Measurements from ENCODE around the gene CASKIN2. TPM values are rescaled to one million over a fixed set of nuclear protein-coding genes. Genes with fewer than 3 reads are reported as not detected.

The CASKIN2 gene
- total RNA-seq, 1 donor from 2014 or later: 47.8 TPM

DNA sequence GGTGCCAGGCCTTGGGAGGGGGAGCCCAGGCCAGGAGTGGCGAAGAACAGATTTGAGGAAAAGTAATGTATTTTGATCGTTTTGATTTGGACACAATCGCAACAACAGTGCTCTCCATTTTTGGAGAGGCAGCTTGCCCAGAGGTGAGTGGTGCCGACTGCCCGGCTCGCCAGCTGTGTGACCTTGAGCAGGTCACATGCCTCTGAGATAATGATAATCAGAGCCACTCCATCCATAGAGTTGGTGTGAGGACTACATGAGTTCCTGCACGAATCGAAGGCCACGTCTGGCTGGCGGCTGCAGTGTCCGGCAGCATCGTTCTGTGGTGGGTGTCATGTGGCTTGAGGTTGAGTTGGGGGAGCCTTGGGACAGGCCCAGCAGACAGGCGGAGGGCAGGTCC, 30.8 kb upstream of the CASKIN2 start:
- DNase-seq (ENCODE audit: low spot score): no peak
- H3K9me3 Mint-ChIP-seq (ENCODE audit: unreplicated experiment): no peaks in the 10 kb centered on the region
- H3K4me3 Mint-ChIP-seq (ENCODE audit: unreplicated experiment): no peak overlapping the region
- H3K27me3 Mint-ChIP-seq (ENCODE audit: unreplicated experiment): peaks cover 3% of the 10 kb centered on the region
- TF ChIP-seq, protein P1, sequence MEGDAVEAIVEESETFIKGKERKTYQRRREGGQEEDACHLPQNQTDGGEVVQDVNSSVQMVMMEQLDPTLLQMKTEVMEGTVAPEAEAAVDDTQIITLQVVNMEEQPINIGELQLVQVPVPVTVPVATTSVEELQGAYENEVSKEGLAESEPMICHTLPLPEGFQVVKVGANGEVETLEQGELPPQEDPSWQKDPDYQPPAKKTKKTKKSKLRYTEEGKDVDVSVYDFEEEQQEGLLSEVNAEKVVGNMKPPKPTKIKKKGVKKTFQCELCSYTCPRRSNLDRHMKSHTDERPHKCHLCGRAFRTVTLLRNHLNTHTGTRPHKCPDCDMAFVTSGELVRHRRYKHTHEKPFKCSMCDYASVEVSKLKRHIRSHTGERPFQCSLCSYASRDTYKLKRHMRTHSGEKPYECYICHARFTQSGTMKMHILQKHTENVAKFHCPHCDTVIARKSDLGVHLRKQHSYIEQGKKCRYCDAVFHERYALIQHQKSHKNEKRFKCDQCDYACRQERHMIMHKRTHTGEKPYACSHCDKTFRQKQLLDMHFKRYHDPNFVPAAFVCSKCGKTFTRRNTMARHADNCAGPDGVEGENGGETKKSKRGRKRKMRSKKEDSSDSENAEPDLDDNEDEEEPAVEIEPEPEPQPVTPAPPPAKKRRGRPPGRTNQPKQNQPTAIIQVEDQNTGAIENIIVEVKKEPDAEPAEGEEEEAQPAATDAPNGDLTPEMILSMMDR (IDR thresholded peaks at IDR 0.05; ENCODE audit: unreplicated experiment): no peak
- H3K4me1 Mint-ChIP-seq (ENCODE audit: unreplicated experiment): peaks cover 22% of the 10 kb centered on the region
- peaks cover 6% of the 10 kb centered on the region for H3K36me3 Mint-ChIP-seq (ENCODE audit: low read depth, unreplicated experiment)
- H3K27ac Mint-ChIP-seq (ENCODE audit: unreplicated experiment): peak overlapping the region; percentile 26

DNA sequence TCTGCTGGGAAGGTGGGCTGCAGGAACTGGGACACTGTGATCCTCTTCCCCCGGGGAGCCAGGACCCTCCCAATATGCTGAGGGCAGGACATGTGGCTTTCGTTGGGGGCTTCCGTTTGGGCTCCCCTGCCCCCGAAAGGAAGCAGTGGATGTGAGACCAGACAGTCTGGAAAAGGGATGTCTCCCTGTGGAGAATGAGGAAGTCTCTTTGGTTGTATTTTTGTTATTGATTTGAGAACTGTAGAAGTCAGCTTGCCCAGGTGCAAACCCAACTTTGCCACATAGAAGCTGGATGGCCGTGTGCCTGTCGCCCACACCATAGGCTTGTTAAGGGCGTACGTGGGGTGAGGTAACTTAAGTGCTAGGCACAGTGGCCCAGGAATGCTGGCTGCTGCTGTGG, 28.9 kb upstream of the CASKIN2 start:
- Mint-ChIP-seq H3K27ac (ENCODE audit: unreplicated experiment) (no peak overlapping the region), H3K27me3 (ENCODE audit: unreplicated experiment) (peaks cover 3% of the 10 kb centered on the region), H3K36me3 (ENCODE audit: low read depth, unreplicated experiment) (peaks cover 6% of the 10 kb centered on the region)

GRCh38 chr17:75542728-75543336, 27.5 kb upstream of the CASKIN2 start:
- peaks cover 25% of the 10 kb centered on the region for H3K4me1 Mint-ChIP-seq (ENCODE audit: unreplicated experiment)
- peaks cover 5% of the 10 kb centered on the region for H3K27me3 Mint-ChIP-seq (ENCODE audit: unreplicated experiment)
- TF ChIP-seq, protein P1 (IDR thresholded peaks at IDR 0.05; ENCODE audit: unreplicated experiment): no peak
- no peak overlapping the region for H3K4me3 Mint-ChIP-seq (ENCODE audit: unreplicated experiment)
- H3K9me3 Mint-ChIP-seq (ENCODE audit: unreplicated experiment): no peaks in the 10 kb centered on the region
- no peak for DNase-seq (ENCODE audit: low spot score)
- H3K36me3 Mint-ChIP-seq (ENCODE audit: low read depth, unreplicated experiment): peaks cover 6% of the 10 kb centered on the region
- H3K27ac Mint-ChIP-seq (ENCODE audit: unreplicated experiment): no peak overlapping the region

More for the DNA sequence above, 28.9 kb upstream of the CASKIN2 start:
- TF ChIP-seq, protein P1 (IDR thresholded peaks at IDR 0.05; ENCODE audit: unreplicated experiment): no peak
- no peak for DNase-seq (ENCODE audit: low spot score)
- no peaks in the 10 kb centered on the region for H3K9me3 Mint-ChIP-seq (ENCODE audit: unreplicated experiment)
- H3K4me1 Mint-ChIP-seq (ENCODE audit: unreplicated experiment): peaks cover 22% of the 10 kb centered on the region
- H3K4me3 Mint-ChIP-seq (ENCODE audit: unreplicated experiment): no peak overlapping the region

DNA sequence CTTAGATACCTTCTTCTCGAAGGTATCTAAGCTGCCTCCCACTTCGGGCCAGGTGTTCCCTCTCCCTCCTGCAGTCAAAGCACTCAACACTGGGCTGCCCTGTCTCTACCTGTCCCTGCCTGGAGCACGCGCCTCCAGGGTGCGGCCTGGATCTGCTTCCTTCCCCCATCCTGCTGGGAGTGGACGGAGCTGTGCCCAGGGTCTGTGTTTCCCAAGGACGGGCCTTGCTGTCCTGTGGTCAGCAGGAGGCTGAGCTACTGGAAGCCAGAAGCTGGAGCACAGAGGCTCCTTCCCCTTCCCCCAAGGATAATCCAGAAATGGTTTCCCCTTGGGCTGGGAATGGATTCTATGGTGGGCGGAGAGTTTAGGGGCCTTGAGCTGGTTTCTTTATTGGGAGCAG, 26.9 kb upstream of the CASKIN2 start:
- no peak overlapping the region for H3K27ac Mint-ChIP-seq (ENCODE audit: unreplicated experiment)
- peaks cover 6% of the 10 kb centered on the region for H3K36me3 Mint-ChIP-seq (ENCODE audit: low read depth, unreplicated experiment)
- H3K4me3 Mint-ChIP-seq (ENCODE audit: unreplicated experiment): no peak overlapping the region
- DNase-seq (ENCODE audit: low spot score): no peak
- TF ChIP-seq, protein P1 (IDR thresholded peaks at IDR 0.05; ENCODE audit: unreplicated experiment): no peak
- peaks cover 5% of the 10 kb centered on the region for H3K27me3 Mint-ChIP-seq (ENCODE audit: unreplicated experiment)
- H3K4me1 Mint-ChIP-seq (ENCODE audit: unreplicated experiment): peaks cover 25% of the 10 kb centered on the region
- no peaks in the 10 kb centered on the region for H3K9me3 Mint-ChIP-seq (ENCODE audit: unreplicated experiment)

DNA sequence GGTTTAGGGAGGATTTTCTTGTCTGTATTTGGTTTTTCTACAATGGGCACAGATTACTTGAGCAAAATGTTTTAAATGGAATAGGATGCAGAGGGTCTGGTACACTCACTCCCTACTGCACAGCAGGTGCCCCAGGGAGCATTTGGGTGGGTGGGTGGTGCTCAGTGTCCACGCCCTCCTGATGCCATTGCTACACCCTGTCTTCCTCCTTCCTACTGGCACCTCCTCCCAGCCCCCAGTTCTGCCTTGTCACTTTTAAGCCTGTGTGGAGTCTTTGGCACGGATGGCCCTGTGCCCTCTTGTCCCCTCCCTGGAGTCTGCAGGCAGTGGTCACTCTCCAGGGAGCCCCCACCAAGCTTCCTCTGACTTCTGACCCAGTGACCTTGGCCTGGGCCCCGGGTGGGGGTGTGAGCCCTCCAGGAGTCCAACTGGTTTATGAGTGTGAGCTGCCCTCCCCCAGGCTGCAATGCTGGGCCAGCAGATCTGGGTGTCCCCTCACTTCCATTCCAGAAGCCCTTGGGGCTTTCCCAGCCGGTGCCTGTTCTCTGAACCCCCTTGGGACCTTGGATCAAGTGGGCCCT, 25.7 kb upstream of the CASKIN2 start:
- Mint-ChIP-seq H3K4me3 (ENCODE audit: unreplicated experiment) (no peak overlapping the region), H3K9me3 (ENCODE audit: unreplicated experiment) (no peaks in the 10 kb centered on the region), H3K27me3 (ENCODE audit: unreplicated experiment) (peaks cover 5% of the 10 kb centered on the region), H3K4me1 (ENCODE audit: unreplicated experiment) (peaks cover 25% of the 10 kb centered on the region), H3K27ac (ENCODE audit: unreplicated experiment) (no peak overlapping the region), H3K36me3 (ENCODE audit: low read depth, unreplicated experiment) (peaks cover 3% of the 10 kb centered on the region)
- no peak for DNase-seq (ENCODE audit: low spot score)
- TF ChIP-seq, protein P1 (IDR thresholded peaks at IDR 0.05; ENCODE audit: unreplicated experiment): no peak
